Measurements from ENCODE around the gene PAM.

PAM gene

GRCh38 chr5:102716017-102716416 lies 39.1 kb upstream of the PAM start:
- no peaks in the 10 kb centered on the region for H3K36me3 ChIP-seq
- no peak overlapping the region for H3K4me3 ChIP-seq (ENCODE audit: low read depth, low read length)
- no peak for TF ChIP-seq CTCF (IDR thresholded peaks at IDR 0.05; ENCODE audit: low read depth, low read length)
- no peak for DNase-seq
- H3K27me3 ChIP-seq (ENCODE audit: insufficient read depth, low read depth, severe bottlenecking): no peaks in the 10 kb centered on the region
- no peak overlapping the region for H3K27ac ChIP-seq
- H3K9me3 ChIP-seq (ENCODE audit: severe bottlenecking): no peaks in the 10 kb centered on the region

- Histone ChIP-seq H3K36me3 (no peaks in the 10 kb centered on the region), H3K4me3 (ENCODE audit: low read depth, low read length) (no peak overlapping the region), H3K27ac (no peak overlapping the region), H3K9me3 (ENCODE audit: severe bottlenecking) (no peaks in the 10 kb centered on the region), H3K27me3 (ENCODE audit: insufficient read depth, low read depth, severe bottlenecking) (no peaks in the 10 kb centered on the region)
- no peak for TF ChIP-seq CTCF (IDR thresholded peaks at IDR 0.05; ENCODE audit: low read depth, low read length)
- no peak for DNase-seq
These were observed 36.3 kb upstream of the PAM start for GRCh38 chr5:102718819-102719218.

GRCh38 chr5:102719886-102720285 lies 35.2 kb upstream of the PAM start:
- no peak for DNase-seq
- no peak for TF ChIP-seq CTCF (IDR thresholded peaks at IDR 0.05; ENCODE audit: low read depth, low read length)

GRCh38 chr5:102720969-102721368 lies 34.1 kb upstream of the PAM start:
- TF ChIP-seq CTCF (IDR thresholded peaks at IDR 0.05; ENCODE audit: low read depth, low read length): no peak
- no peaks in the 10 kb centered on the region for H3K9me3 ChIP-seq (ENCODE audit: severe bottlenecking)
- no peak overlapping the region for H3K27ac ChIP-seq
- H3K4me3 ChIP-seq (ENCODE audit: low read depth, low read length): no peak overlapping the region
- DNase-seq: no peak
- H3K27me3 ChIP-seq (ENCODE audit: insufficient read depth, low read depth, severe bottlenecking): no peaks in the 10 kb centered on the region
- H3K36me3 ChIP-seq: no peaks in the 10 kb centered on the region

More at GRCh38 chr5:102719886-102720285, 35.2 kb upstream of the PAM start:
- no peak overlapping the region for H3K27ac ChIP-seq
- no peak overlapping the region for H3K4me3 ChIP-seq (ENCODE audit: low read depth, low read length)
- H3K27me3 ChIP-seq (ENCODE audit: insufficient read depth, low read depth, severe bottlenecking): no peaks in the 10 kb centered on the region
- no peaks in the 10 kb centered on the region for H3K36me3 ChIP-seq
- no peaks in the 10 kb centered on the region for H3K9me3 ChIP-seq (ENCODE audit: severe bottlenecking)

- no peak for DNase-seq
- H3K4me3 ChIP-seq (ENCODE audit: low read depth, low read length): no peak overlapping the region
- no peak for TF ChIP-seq CTCF (IDR thresholded peaks at IDR 0.05; ENCODE audit: low read depth, low read length)
These were observed 32.2 kb upstream of the PAM start for GRCh38 chr5:102722931-102723330.

GRCh38 chr5:102731693-102732092 lies 23.4 kb upstream of the PAM start:
- H3K27ac ChIP-seq: no peak overlapping the region
- no peaks in the 10 kb centered on the region for H3K9me3 ChIP-seq (ENCODE audit: severe bottlenecking)
- H3K4me3 ChIP-seq (ENCODE audit: low read depth, low read length): no peak overlapping the region
- H3K36me3 ChIP-seq: no peaks in the 10 kb centered on the region
- DNase-seq: no peak
- H3K27me3 ChIP-seq (ENCODE audit: insufficient read depth, low read depth, severe bottlenecking): no peaks in the 10 kb centered on the region
- TF ChIP-seq CTCF (IDR thresholded peaks at IDR 0.05; ENCODE audit: low read depth, low read length): no peak

More at GRCh38 chr5:102722931-102723330, 32.2 kb upstream of the PAM start:
- Histone ChIP-seq H3K9me3 (ENCODE audit: severe bottlenecking) (no peaks in the 10 kb centered on the region), H3K27ac (no peak overlapping the region), H3K27me3 (ENCODE audit: insufficient read depth, low read depth, severe bottlenecking) (no peaks in the 10 kb centered on the region), H3K36me3 (no peaks in the 10 kb centered on the region)

Measured in WERI-Rb-1 (cell line).